H54 (cell line): ENCODE measurements around the gene KIF16B.
"Not testable (repeated sequence)": the region's sequence is repeated elsewhere in the genome, so short reads cannot be mapped to it uniquely, and the experiment has no call there.

Experiments
- DNase-seq: peaks from one replicate; pipeline ENCODE4 v3.0.0; 2011; ENCODE audit warnings: low spot score, mixed read lengths; ENCODE audit not compliant: insufficient read length
- FAIRE-seq: peaks from 3 replicates; lab custom pipeline; 2011; peaks lifted over from hg19 to GRCh38; lab: Jason Lieb, UNC
- POLR2A ChIP-seq: IDR thresholded peaks from 2 replicates; pipeline ENCODE4 v1.6.1; 2011; ENCODE audit warnings: low read depth, mild to moderate bottlenecking, low read length

The KIF16B gene

GRCh38 chr20:16257021-16257420 is 316.2 kb downstream of the KIF16B start:
- no peak for DNase-seq
- FAIRE-seq: no peak
- no peak for TF ChIP-seq POLR2A

- no peak for TF ChIP-seq POLR2A
- DNase-seq (no peak), FAIRE-seq (no peak)
These were observed 326.4 kb downstream of the KIF16B start for GRCh38 chr20:16246870-16247269.

- no peak for TF ChIP-seq POLR2A
- no peak for FAIRE-seq
These were observed 327.0 kb downstream of the KIF16B start for GRCh38 chr20:16246291-16246690.

GRCh38 chr20:16245879-16246278 is 327.4 kb downstream of the KIF16B start:
- no peak for FAIRE-seq
- no peak for TF ChIP-seq POLR2A
- DNase-seq: no peak

More at GRCh38 chr20:16246291-16246690, 327.0 kb downstream of the KIF16B start:
- DNase-seq: no peak

GRCh38 chr20:16244892-16245291 is 328.4 kb downstream of the KIF16B start:
- no peak for DNase-seq
- TF ChIP-seq POLR2A: no peak
- FAIRE-seq: no peak

- no peak for DNase-seq
- no peak for FAIRE-seq
- TF ChIP-seq POLR2A: no peak
These were observed 329.8 kb downstream of the KIF16B start for GRCh38 chr20:16243470-16243869.

GRCh38 chr20:16241911-16242310 is 331.3 kb downstream of the KIF16B start:
- FAIRE-seq (no peak), DNase-seq (no peak)
- TF ChIP-seq POLR2A: no peak

- no peak for DNase-seq
- no peak for TF ChIP-seq POLR2A
- FAIRE-seq: no peak
These were observed 332.9 kb downstream of the KIF16B start for GRCh38 chr20:16240355-16240754.

- no peak for DNase-seq
- TF ChIP-seq POLR2A: no peak
- no peak for FAIRE-seq
These were observed 336.5 kb downstream of the KIF16B start for GRCh38 chr20:16236589-16237241.

GRCh38 chr20:16230402-16230801 is 342.8 kb downstream of the KIF16B start:
- FAIRE-seq: no peak
- no peak for TF ChIP-seq POLR2A

GRCh38 chr20:16229813-16230212 is 343.4 kb downstream of the KIF16B start:
- no peak for TF ChIP-seq POLR2A
- no peak for FAIRE-seq
- no peak for DNase-seq

More at GRCh38 chr20:16230402-16230801, 342.8 kb downstream of the KIF16B start:
- no peak for DNase-seq

GRCh38 chr20:16228722-16229121 is 344.5 kb downstream of the KIF16B start:
- no peak for TF ChIP-seq POLR2A
- FAIRE-seq (no peak), DNase-seq (no peak)

- not testable (repeated sequence) for FAIRE-seq, DNase-seq
These were observed 346.3 kb downstream of the KIF16B start for GRCh38 chr20:16226961-16227360.

GRCh38 chr20:16224836-16225235 is 348.4 kb downstream of the KIF16B start:
- no peak for FAIRE-seq
- no peak for DNase-seq
- no peak for TF ChIP-seq POLR2A

- DNase-seq (no peak), FAIRE-seq (no peak)
- TF ChIP-seq POLR2A: no peak
These were observed 350.3 kb downstream of the KIF16B start for GRCh38 chr20:16222859-16223411.
